Amniotic epithelial cell (primary cell): ENCODE data around the gene MUC5B.

Experiments used
- DNase-seq: peaks from one replicate; pipeline ENCODE4 v3.0.0-alpha.2; 2010; ENCODE audit warnings: low read depth

MUC5B gene

GRCh38 chr11:1301220-1302000, 78.5 kb downstream of the MUC5B start:
- no peak for DNase-seq

- no peak for DNase-seq
Observed at GRCh38 chr11:1302041-1302460, 79.2 kb downstream of the MUC5B start.

- no peak for DNase-seq
Observed at GRCh38 chr11:1302461-1303125, 79.7 kb downstream of the MUC5B start.

- DNase-seq: no peak
Observed at GRCh38 chr11:1303126-1303821, 80.4 kb downstream of the MUC5B start.

GRCh38 chr11:1303973-1304372, 81.1 kb downstream of the MUC5B start:
- DNase-seq: no peak

GRCh38 chr11:1304380-1304779, 81.5 kb downstream of the MUC5B start:
- peak; percentile 26 for DNase-seq

GRCh38 chr11:1305063-1305495, 82.2 kb downstream of the MUC5B start:
- DNase-seq: no peak

GRCh38 chr11:1305501-1306056, 82.7 kb downstream of the MUC5B start:
- no peak for DNase-seq

- DNase-seq: no peak
Observed at GRCh38 chr11:1306186-1307162, 83.6 kb downstream of the MUC5B start.

- no peak for DNase-seq
Observed at GRCh38 chr11:1307163-1307870, 84.5 kb downstream of the MUC5B start.

GRCh38 chr11:1307998-1308742, 85.3 kb downstream of the MUC5B start:
- DNase-seq: peak; percentile 13

GRCh38 chr11:1308743-1309497, 86.1 kb downstream of the MUC5B start:
- DNase-seq: peak; percentile 29

- peak; percentile 77 for DNase-seq
Observed at GRCh38 chr11:1309498-1310317, 86.8 kb downstream of the MUC5B start, which contains the start of gene TOLLIP. Gene TOLLIP, minus strand, starts transcription at chr11:1309632. Its CDS starts 134 bp downstream, at chr11:1309498.

GRCh38 chr11:1310318-1310687, 87.4 kb downstream of the MUC5B start:
- DNase-seq: no peak

GRCh38 chr11:1310772-1311468, 88.1 kb downstream of the MUC5B start:
- DNase-seq: no peak
